RWPE2 (cell line): ENCODE results near the gene TECPR2.

Experiments used
- ATAC-seq: fragments of 200-7000 bp; cut with Tn5 transposase; 3 replicates; pipeline ENCODE4 v1.9.1; 2021; ENCODE audit warnings: low read depth
- DNase-seq: peaks from one replicate; pipeline ENCODE4 v3.0.0-alpha.2; 2020; ENCODE audit warnings: low spot score
- H3K27ac ChIP-seq: fragments of 450-650 bp; 2 replicates; pipeline ENCODE4 v1.5.1; 2017; ENCODE audit warnings: mild to moderate bottlenecking; ENCODE audit not compliant: poor library complexity, severe bottlenecking
- H3K27me3 ChIP-seq: fragments of 250-450 bp; sonication (Bioruptor Pico); 2 replicates; pipeline ENCODE4 v1.5.1; 2021; ENCODE audit warnings: mild to moderate bottlenecking, moderate library complexity; ENCODE audit not compliant: insufficient read depth, poor library complexity, severe bottlenecking
- H3K36me3 ChIP-seq: fragments of 250-450 bp; sonication (Bioruptor Pico); 2 replicates; pipeline ENCODE4 v1.5.1; 2020; ENCODE audit warnings: low read depth, mild to moderate bottlenecking, moderate library complexity
- H3K4me1 ChIP-seq: fragments of 250-450 bp; sonication (Bioruptor Pico); 2 replicates; pipeline ENCODE4 v1.5.1; 2021; ENCODE audit warnings: mild to moderate bottlenecking, moderate library complexity; ENCODE audit not compliant: insufficient read depth, poor library complexity, severe bottlenecking
- H3K4me3 ChIP-seq: fragments of 250-450 bp; sonication (Bioruptor Pico); 2 replicates; pipeline ENCODE4 v1.5.1; 2021; ENCODE audit warnings: mild to moderate bottlenecking, moderate library complexity; ENCODE audit not compliant: severe bottlenecking
- H3K9me3 ChIP-seq: fragments of 250-450 bp; sonication (Bioruptor Pico); 2 replicates; pipeline ENCODE4 v1.5.1; 2021; ENCODE audit warnings: mild to moderate bottlenecking, moderate library complexity; ENCODE audit not compliant: severe bottlenecking
- TF ChIP-seq, protein P1 (sequence below): fragments of 450-650 bp; IDR thresholded peaks from one replicate; pipeline ENCODE4 v1.5.1; 2017; ENCODE audit warnings: mild to moderate bottlenecking, moderate library complexity; ENCODE audit not compliant: poor library complexity, severe bottlenecking

The TECPR2 gene

DNA sequence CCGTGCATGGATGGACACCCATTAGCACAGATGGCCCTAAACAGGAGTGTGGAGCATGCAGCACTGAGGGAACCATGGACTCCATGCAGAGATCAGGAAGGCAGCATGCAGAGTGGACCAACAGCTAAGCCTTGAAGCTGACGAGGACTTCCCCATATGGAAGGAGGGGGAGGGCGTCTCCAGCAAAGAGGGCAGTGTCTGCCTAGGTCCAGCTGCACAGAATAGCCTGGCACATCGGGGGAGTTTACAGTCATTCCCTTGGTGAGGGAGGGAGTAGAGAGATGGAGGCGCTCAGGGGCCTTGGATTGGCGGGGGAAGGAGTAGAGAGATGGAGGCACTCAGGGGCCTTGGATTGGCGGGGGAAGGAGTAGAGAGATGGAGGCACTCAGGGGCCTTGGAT, 82.3 kb downstream of the TECPR2 start:
- TF ChIP-seq, protein P1, sequence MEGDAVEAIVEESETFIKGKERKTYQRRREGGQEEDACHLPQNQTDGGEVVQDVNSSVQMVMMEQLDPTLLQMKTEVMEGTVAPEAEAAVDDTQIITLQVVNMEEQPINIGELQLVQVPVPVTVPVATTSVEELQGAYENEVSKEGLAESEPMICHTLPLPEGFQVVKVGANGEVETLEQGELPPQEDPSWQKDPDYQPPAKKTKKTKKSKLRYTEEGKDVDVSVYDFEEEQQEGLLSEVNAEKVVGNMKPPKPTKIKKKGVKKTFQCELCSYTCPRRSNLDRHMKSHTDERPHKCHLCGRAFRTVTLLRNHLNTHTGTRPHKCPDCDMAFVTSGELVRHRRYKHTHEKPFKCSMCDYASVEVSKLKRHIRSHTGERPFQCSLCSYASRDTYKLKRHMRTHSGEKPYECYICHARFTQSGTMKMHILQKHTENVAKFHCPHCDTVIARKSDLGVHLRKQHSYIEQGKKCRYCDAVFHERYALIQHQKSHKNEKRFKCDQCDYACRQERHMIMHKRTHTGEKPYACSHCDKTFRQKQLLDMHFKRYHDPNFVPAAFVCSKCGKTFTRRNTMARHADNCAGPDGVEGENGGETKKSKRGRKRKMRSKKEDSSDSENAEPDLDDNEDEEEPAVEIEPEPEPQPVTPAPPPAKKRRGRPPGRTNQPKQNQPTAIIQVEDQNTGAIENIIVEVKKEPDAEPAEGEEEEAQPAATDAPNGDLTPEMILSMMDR = no peak
- Histone ChIP-seq H3K36me3 (peaks cover 86% of the 10 kb centered on the region), H3K9me3 (no peaks in the 10 kb centered on the region), H3K4me1 (no peaks in the 10 kb centered on the region), H3K27me3 (no peaks in the 10 kb centered on the region), H3K4me3 (no peak overlapping the region), H3K27ac (no peak overlapping the region)
- ATAC-seq = no peak
- DNase-seq = peak; percentile 37

DNA sequence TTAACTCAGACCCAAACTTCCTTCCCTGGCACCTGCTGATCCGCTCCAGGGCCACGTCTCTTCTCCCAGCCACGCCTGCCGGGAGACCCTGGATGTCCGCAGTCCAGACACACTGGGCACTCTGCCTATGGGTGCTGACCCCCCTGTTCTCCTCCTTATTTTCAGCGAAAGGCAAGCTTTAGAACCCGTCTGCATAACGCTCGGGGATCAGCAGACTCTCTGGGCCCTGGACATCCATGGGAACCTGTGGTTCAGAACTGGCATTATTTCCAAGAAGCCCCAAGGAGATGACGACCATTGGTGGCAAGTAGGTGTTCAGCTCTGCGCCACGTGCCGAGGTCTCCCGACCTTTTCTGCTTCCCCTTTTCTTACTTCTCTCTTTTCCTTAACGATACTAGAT, 82.9 kb downstream of the TECPR2 start:
- Histone ChIP-seq H3K9me3 (no peaks in the 10 kb centered on the region), H3K27ac (no peak overlapping the region), H3K4me3 (no peak overlapping the region), H3K4me1 (no peaks in the 10 kb centered on the region), H3K27me3 (no peaks in the 10 kb centered on the region), H3K36me3 (peaks cover 86% of the 10 kb centered on the region)
- no peak for ATAC-seq
- TF ChIP-seq, protein P1 = no peak
- DNase-seq = peak; percentile 43

DNA sequence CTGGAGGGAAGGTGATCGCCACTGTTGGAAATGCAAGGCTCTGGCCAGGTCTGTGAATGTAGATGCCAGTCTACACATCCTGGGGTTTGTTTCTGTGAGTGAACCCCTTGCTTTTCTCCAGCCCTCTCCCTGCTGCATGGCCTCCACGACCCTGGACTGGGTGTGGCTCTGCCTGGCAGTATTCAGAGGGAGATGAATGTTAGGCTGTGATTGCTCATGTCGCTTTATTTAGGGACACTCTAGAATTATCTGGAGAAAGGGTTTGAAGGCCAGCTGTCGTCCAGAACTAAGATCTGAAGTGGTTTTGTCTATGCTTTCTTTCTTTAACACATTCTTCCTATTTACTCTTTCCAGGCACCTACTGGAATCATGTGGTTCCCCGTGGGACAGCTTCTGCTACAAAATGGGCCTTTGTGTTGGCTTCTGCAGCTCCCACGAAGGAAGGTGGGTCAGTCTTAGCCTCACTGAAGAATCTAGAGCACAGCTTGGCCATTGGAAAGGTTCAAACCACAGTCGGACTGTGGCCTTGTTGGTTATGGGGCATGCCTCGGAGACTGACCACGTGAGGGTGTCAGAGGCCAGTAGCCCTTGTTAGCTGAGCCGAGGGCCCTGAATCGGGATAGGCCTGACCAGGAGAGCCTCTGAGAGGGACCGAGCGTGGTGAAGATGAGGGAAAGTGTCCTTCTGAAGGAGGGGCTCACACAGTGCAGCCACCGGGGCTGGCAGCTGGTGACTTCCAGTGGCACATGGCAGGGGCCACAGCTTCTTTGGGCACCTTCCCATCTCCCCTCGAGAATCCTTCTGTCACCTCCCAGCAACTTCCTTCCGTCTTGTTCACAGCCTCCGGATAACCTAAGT, 87.7 kb downstream of the TECPR2 start:
- no peaks in the 10 kb centered on the region for H3K4me1 ChIP-seq
- no peaks in the 10 kb centered on the region for H3K9me3 ChIP-seq
- no peaks in the 10 kb centered on the region for H3K27me3 ChIP-seq
- TF ChIP-seq, protein P1 = no peak
- H3K36me3 ChIP-seq = peaks cover 67% of the 10 kb centered on the region
- H3K27ac ChIP-seq = no peak overlapping the region
- ATAC-seq = no peak
- no peak overlapping the region for H3K4me3 ChIP-seq
- DNase-seq = no peak

DNA sequence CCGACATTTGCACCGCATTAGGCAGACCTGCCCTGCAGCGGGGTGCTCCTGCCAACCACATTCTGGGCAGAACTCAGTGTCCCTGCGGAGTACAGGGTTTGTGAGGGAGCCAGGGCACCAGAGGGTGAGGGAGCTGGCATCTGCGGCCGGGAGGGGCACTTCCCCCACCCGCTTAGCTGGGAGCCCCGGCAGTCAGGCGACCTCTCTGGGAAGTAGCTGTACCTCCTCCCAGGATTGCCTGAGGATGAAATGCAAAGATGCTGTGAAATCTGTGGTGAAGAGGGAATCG, 88.3 kb downstream of the TECPR2 start:
- H3K36me3 ChIP-seq = peaks cover 62% of the 10 kb centered on the region
- no peak for ATAC-seq

DNA sequence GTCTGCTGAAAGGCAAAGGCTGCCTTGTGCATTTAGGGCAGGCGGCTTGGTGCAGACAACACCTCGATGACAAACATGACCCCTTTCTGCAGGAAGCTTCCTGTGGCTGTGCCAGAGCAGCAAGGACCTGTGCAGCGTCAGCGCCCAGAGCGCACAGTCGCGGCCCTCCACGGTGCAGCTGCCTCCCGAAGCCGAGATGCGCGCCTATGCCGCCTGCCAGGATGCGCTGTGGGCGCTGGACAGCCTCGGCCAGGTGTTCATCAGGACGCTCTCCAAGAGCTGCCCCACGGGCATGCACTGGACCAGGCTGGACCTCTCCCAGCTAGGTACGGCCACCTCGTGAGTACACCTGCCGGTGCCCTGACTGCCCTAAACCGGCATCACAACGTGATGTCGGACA, 89.6 kb downstream of the TECPR2 start:
- ATAC-seq = no peak
- H3K36me3 ChIP-seq = peaks cover 53% of the 10 kb centered on the region

More for the DNA sequence above, 88.3 kb downstream of the TECPR2 start:
- H3K9me3 ChIP-seq = no peaks in the 10 kb centered on the region
- H3K4me3 ChIP-seq = no peak overlapping the region
- H3K4me1 ChIP-seq = no peaks in the 10 kb centered on the region
- no peaks in the 10 kb centered on the region for H3K27me3 ChIP-seq
- no peak overlapping the region for H3K27ac ChIP-seq
- TF ChIP-seq, protein P1 = no peak
- DNase-seq = no peak

More for the DNA sequence above, 89.6 kb downstream of the TECPR2 start:
- no peak for DNase-seq
- no peaks in the 10 kb centered on the region for H3K9me3 ChIP-seq
- TF ChIP-seq, protein P1 = no peak
- H3K4me1 ChIP-seq = no peaks in the 10 kb centered on the region
- H3K4me3 ChIP-seq = no peak overlapping the region
- H3K27me3 ChIP-seq = no peaks in the 10 kb centered on the region
- no peak overlapping the region for H3K27ac ChIP-seq
